Heart right ventricle (tissue), 16 donors: Measurements from ENCODE around the gene RPL14. TPM values are rescaled to one million over a fixed set of nuclear protein-coding genes. Genes with fewer than 3 reads are reported as not detected.

ENCODE experiments used
- ATAC-seq, 8 donors: fragments of 200-7000 bp; cut with Tn5 transposase; one replicate each; pipeline ENCODE4 v1.9.1; 2020; ENCODE audit warnings: mild to moderate bottlenecking in 8 of 8, moderate library complexity in 8 of 8, moderate number of reproducible peaks in 1 of 8
- DNase-seq, 2 donors: peaks; one replicate each; pipeline ENCODE4 v3.0.0-alpha.2; 2020
- H3K27ac ChIP-seq, 10 donors: fragments of 200-600 bp; sonication (generic) in 2 of 10; one replicate each; pipeline versions ENCODE4 v1.5.0 to v1.8.0; 2020 to 2022; ENCODE audit warnings: mild to moderate bottlenecking in 3 of 10
- H3K27me3 ChIP-seq, 7 donors: fragments of 200-600 bp; one replicate each; pipeline ENCODE4 v1.8.0; 2021 to 2022; ENCODE audit warnings: mild to moderate bottlenecking in 2 of 7
- H3K36me3 ChIP-seq, 9 donors: fragments of 200-600 bp; sonication (generic) in 1 of 9; one replicate each; pipeline versions ENCODE4 v1.5.0 to v1.8.0; 2020 to 2022; ENCODE audit warnings: mild to moderate bottlenecking in 2 of 9
- H3K4me1 ChIP-seq, 9 donors: fragments of 200-600 bp; sonication (generic) in 1 of 9; one replicate each; pipeline versions ENCODE4 v1.5.0 to v1.8.0; 2020 to 2022; ENCODE audit warnings: mild to moderate bottlenecking in 4 of 9
- H3K4me3 ChIP-seq, 10 donors: fragments of 200-600 bp; sonication (generic) in 2 of 10; one replicate each; pipeline versions ENCODE4 v1.5.0 to v1.8.0; 2020 to 2022; ENCODE audit warnings: mild to moderate bottlenecking in 7 of 10, moderate library complexity in 2 of 10
- H3K9me3 ChIP-seq, 11 donors: fragments of 200-600 bp in 10 of 11; sonication (generic) in 2 of 11; one replicate each; pipeline versions ENCODE4 v1.5.0 to v1.8.0; 2013 to 2022; ENCODE audit warnings: mild to moderate bottlenecking in 2 of 11, control low read depth in 1 of 11, moderate library complexity in 1 of 11
- WGBS, 2 donors: extraction: QIAGEN DNeasy Blood & Tissue Kit; methylation state at CpG; one replicate each; pipeline ENCODE4 v1.1.7; 2013; ENCODE audit warnings: inconsistent platforms in 1 of 2; 5-methylcytosine and 5-hydroxymethylcytosine counted together
- intact Hi-C, 10 donors: fragments of 100-400 bp; cut with DNase I; formaldehyde crosslinking; loops; one replicate each; pipeline versions ENCODE4 v1.11.1 to v1.14.2; 2022
- polyA plus RNA-seq, 2 donors: library from polyadenylated mRNA; stranded (reverse); fragments of 200-250 nt; gene quantifications; one replicate each; pipeline ENCODE4 v1.2.3, GENCODE V29; 2013
- total RNA-seq, 10 donors: library from RNA; stranded (reverse); fragmentation: NEBNext Ultra II Directional in 3 of 10; extraction: Animal tissue kit (Norgen Biotek cat#: 25700) in 3 of 10; gene quantifications; one replicate each; pipeline versions ENCODE4 v1.2.1 to v1.2.4, GENCODE V29; 2021 to 2023
- TF ChIP-seq, protein P1 (sequence below), 9 donors: fragments of 200-600 bp; sonication (generic) in 2 of 9; IDR thresholded peaks; one replicate each; pipeline versions ENCODE4 v1.5.0 to v1.8.0; 2021 to 2022; ENCODE audit warnings: antibody characterized with exemption in 9 of 9, mild to moderate bottlenecking in 5 of 9, moderate library complexity in 1 of 9
- donor health status: Arrhythmogenic right ventricular cardiomyopathy.
- donor health status: ischemic (EF 13 %, LVEDD 7.1; RV severe dilation, severe dysfunction).
- donor health status: healthy with polysubstance abuse.
- donor health status: DM: no; HTN: yes; CAD: no.
- donor health status: DM: no; HTN: no; CAD: no.
- donor health status: ischemic (EF 25% LVEDD 6.9; RV normal size, moderate dysfunction).
- donor health status: ischemic (EF 25% LVEDD 5.7; RV mildly dilated, moderate dysfunction).
- donor health status: healthy.
- donor health status: DM: yes; HTN: yes; CAD: no.
- donor health status: Ischemic cardiomyopathy.
- donor health status: ischemic (EF 35%, LVEDD 5.7; RV mildly dilated, moderate dysfunction).
- donor health status: nonischemic (EF 11% LVEDD 7.7; RV severe dilation, severe dysfunction).
- donor health status: DM: yes; HTN: yes; CAD: no.
- donor health status: PGD.
- donor health status: ischemic (EF 29% LVEDD 5.4; RV normal size, mild dysfunction).
- donor health status: nonischemic (EF 23%, LVEDD 6.1; RV moderate dilation, normal function).

RPL14 gene
- total and polyA plus RNA-seq, 12 donors = 882 to 1,433 (median 1,010) TPM

DNA sequence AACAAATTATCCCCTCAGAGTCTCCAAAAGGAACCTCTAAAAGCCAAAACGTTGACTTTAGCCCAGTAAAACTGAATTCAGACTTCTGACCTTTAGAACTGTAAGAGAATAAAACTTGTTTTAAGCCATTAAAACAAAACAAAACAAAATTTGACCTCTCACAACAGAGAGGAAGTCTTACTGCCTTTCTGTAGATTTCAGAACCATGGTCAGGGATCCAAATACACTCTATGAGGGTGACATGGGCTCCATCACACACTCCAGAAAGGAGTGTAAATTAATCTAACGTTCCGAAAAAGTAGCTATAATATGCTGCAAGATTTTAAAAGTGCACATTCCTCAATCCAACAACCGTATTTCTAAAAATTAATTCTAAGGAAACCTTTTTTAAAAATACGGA lies 19.2 kb upstream of the RPL14 start:
- 73 to 74% methylated on average over 5 of the region's 5 CpGs for whole genome bisulfite sequencing, 2 donors
- intact Hi-C loops = loop anchor here in 1 of 10 donors (10.0 kb wide), 1 partner anchor 243 kb away; no protein-coding TSS in a partner anchor
- Histone ChIP-seq H3K27ac (no peak overlapping the region), H3K27me3 (no peaks in the 10 kb centered on the region), H3K4me1 (no peaks in the 10 kb centered on the region), H3K4me3 (no peak overlapping the region), H3K36me3 (peaks cover 0 to 8% (median 0%) of the 10 kb centered on the region in 9 donors), H3K9me3 (no peaks in the 10 kb centered on the region)
- no peak for ATAC-seq
- TF ChIP-seq, protein P1, sequence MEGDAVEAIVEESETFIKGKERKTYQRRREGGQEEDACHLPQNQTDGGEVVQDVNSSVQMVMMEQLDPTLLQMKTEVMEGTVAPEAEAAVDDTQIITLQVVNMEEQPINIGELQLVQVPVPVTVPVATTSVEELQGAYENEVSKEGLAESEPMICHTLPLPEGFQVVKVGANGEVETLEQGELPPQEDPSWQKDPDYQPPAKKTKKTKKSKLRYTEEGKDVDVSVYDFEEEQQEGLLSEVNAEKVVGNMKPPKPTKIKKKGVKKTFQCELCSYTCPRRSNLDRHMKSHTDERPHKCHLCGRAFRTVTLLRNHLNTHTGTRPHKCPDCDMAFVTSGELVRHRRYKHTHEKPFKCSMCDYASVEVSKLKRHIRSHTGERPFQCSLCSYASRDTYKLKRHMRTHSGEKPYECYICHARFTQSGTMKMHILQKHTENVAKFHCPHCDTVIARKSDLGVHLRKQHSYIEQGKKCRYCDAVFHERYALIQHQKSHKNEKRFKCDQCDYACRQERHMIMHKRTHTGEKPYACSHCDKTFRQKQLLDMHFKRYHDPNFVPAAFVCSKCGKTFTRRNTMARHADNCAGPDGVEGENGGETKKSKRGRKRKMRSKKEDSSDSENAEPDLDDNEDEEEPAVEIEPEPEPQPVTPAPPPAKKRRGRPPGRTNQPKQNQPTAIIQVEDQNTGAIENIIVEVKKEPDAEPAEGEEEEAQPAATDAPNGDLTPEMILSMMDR (IDR thresholded peaks at IDR 0.05) = no peak
- no peak for DNase-seq

DNA sequence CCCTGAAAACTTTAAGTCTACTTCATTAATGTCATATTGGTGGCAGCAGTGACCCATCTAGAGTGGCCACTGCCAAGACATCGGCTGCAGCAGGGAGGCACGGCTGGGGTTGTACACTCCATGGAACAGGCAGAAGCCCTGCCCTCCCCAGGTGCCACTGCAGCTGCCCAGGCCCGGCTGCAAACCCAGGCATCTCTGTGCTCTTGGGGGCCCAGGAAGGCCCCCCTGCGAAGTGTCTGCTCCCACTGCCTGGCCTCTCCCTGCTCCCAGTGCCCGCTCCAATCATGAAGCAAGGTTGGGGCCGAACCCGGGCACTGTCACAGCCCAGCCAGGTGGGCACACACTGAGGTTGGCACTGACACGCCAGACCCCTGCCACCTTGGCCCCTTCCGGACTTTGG lies 12.1 kb upstream of the RPL14 start:
- Histone ChIP-seq H3K9me3 (no peaks in the 10 kb centered on the region), H3K27ac (no peak overlapping the region), H3K4me1 (no peaks in the 10 kb centered on the region), H3K36me3 (peaks cover 0 to 41% (median 0%) of the 10 kb centered on the region in 9 donors), H3K27me3 (no peaks in the 10 kb centered on the region), H3K4me3 (no peak overlapping the region)
- TF ChIP-seq, protein P1 (IDR thresholded peaks at IDR 0.05) = no peak
- ATAC-seq (no peak), DNase-seq (no peak)
- intact Hi-C loops = loop anchor here in 2 of 10 donors (10.0 kb wide), 2 partner anchors 110 to 120 kb away; no protein-coding TSS in a partner anchor
- WGBS, 2 donors = 89 to 91% methylated on average over 9 of the region's 9 CpGs

DNA sequence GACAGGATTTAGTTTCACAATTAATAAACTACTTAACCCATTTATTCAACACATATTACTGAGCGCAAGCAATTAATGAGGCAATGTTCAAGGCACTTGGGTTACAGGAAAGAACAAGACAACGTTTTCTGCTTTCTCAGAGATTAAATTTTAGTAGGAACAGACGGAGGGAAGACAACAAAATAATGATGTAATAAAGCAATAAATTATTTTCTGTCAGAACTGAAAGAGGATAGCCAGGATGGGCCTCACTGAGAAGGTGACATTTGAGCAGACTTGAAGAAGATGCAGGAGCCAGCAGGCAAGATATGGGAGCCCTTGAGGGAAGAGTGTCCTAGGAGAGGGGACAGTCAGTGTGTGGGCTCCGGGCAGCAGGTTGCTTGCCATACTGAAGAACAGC lies 11.3 kb upstream of the RPL14 start:
- Histone ChIP-seq H3K36me3 (peaks cover 0 to 48% (median 5%) of the 10 kb centered on the region in 9 donors), H3K4me1 (no peaks in the 10 kb centered on the region), H3K27ac (no peak overlapping the region), H3K27me3 (no peaks in the 10 kb centered on the region), H3K9me3 (no peaks in the 10 kb centered on the region), H3K4me3 (no peak overlapping the region)
- 83 to 86% methylated on average over 4 of the region's 4 CpGs for WGBS, 2 donors
- ATAC-seq = no peak
- intact Hi-C loops = loop anchor here in 2 of 10 donors (10.0 kb wide), 2 partner anchors 111 to 121 kb away; no protein-coding TSS in a partner anchor
- TF ChIP-seq, protein P1 (IDR thresholded peaks at IDR 0.05) = no peak
- DNase-seq = no peak

DNA sequence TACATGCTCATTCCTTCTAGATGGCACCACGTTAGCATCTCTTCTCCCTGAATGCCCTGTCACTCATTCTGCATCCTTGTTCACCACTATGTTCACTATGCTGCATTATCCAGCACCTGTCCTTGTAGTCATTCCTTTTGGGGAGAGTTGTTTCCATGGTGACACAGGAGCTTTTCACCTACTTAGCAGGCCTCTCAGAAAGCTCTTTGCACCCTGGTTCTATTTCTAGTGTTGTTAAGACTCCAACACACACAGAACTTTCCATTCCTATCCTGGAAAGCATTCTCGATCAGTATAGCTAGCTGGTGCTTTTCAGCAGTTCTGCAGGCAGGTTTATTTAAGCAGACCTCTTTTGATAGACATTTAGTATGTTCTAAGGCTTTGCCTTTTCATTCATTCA lies 6.7 kb upstream of the RPL14 start:
- peaks cover 4 to 22% (median 17%) of the 10 kb centered on the region in 9 donors for H3K4me1 ChIP-seq
- H3K9me3 ChIP-seq = no peaks in the 10 kb centered on the region
- no peaks in the 10 kb centered on the region for H3K27me3 ChIP-seq
- 71 to 73% methylated on average over 2 of the region's 2 CpGs for WGBS, 2 donors
- no peak overlapping the region for H3K27ac ChIP-seq
- no peak for ATAC-seq
- no peak overlapping the region for H3K4me3 ChIP-seq
- TF ChIP-seq, protein P1 (IDR thresholded peaks at IDR 0.05) = no peak
- peaks cover 0 to 40% (median 7%) of the 10 kb centered on the region in 9 donors for H3K36me3 ChIP-seq
- intact Hi-C loops = loop anchor here in 6 of 10 donors (5.0 to 10.0 kb wide), 7 partner anchors 74 to 1664 kb away; partner anchors contain the start of genes ZNF621 (in 2 of the 6) and ULK4 (in 1 of the 6)
- no peak for DNase-seq
